OCI-LY3 (cell line): Measurements from ENCODE around the gene RPRD1A.

Source experiments
- CTCF ChIP-seq: fragments of 200-600, 300-600 bp; sonication (generic); IDR thresholded peaks from 2 replicates; pipeline ENCODE4 v1.5.1; 2014; ENCODE audit warnings: antibody characterized with exemption, low read length, low read depth
- EZH2phosphoT487 ChIP-seq: fragments of 200-600 bp; shearing (Covaris generic); IDR thresholded peaks from 2 replicates; pipeline ENCODE4 v1.6.1; 2018; ENCODE audit warnings: antibody characterized with exemption, mixed run types, low read depth

GRCh38 chr18:36020174-36020711 lies 47.1 kb downstream of the RPRD1A start:
- no peak for TF ChIP-seq CTCF
- TF ChIP-seq EZH2phosphoT487 = no peak
